ENCODE data around the gene TBXAS1. TPM values are rescaled to one million over a fixed set of nuclear protein-coding genes. Genes with fewer than 3 reads are reported as not detected.

Gene TBXAS1
- polyA plus RNA-seq, 1 donor from 2014 or later = 0.93 TPM

- no peak overlapping the region for H3K27ac ChIP-seq (ENCODE audit: low read length)
- no peaks in the 10 kb centered on the region for H3K36me3 ChIP-seq (ENCODE audit: insufficient read depth, low read length)
- no peaks in the 10 kb centered on the region for H4K20me1 ChIP-seq (ENCODE audit: insufficient read depth)
- no peaks in the 10 kb centered on the region for H3K9me3 ChIP-seq (ENCODE audit: low read length)
- H3K9me2 ChIP-seq (ENCODE audit: insufficient read depth, low read length) = no peaks in the 10 kb centered on the region
- no peak overlapping the region for H3K4me3 ChIP-seq (ENCODE audit: low read length)
- no peak overlapping the region for H3K9ac ChIP-seq (ENCODE audit: low read length)
- no peak overlapping the region for H2AFZ ChIP-seq (ENCODE audit: low read depth, low read length)
- no peaks in the 10 kb centered on the region for H3K27me3 ChIP-seq (ENCODE audit: insufficient read depth, low read depth, low read length)
- TF ChIP-seq EZH2 (IDR thresholded peaks at IDR 0.05; ENCODE audit: borderline replicate concordance, insufficient read depth, low read length, poor library complexity, severe bottlenecking) = no peak
- H3K79me2 ChIP-seq (replicated peaks; ENCODE audit: insufficient read depth, low read length) = no peaks in the 10 kb centered on the region
- no peak overlapping the region for H3K4me2 ChIP-seq (ENCODE audit: low read length)
- H3F3A ChIP-seq (ENCODE audit: insufficient read depth, low read length, poor library complexity, severe bottlenecking) = no peaks in the 10 kb centered on the region
Observed at GRCh38 chr7:139918480-139918879, 89.4 kb downstream of the TBXAS1 start.

- TF ChIP-seq TAF1 (IDR thresholded peaks at IDR 0.05; ENCODE audit: low read depth) (no peak), MXI1 (conservative IDR thresholded peaks at IDR 0.05; ENCODE audit: poor library complexity, severe bottlenecking) (no peak), SMC3 (conservative IDR thresholded peaks at IDR 0.05; ENCODE audit: poor library complexity) (no peak), CTCF (IDR thresholded peaks at IDR 0.05; ENCODE audit: poor library complexity, severe bottlenecking) (no peak), EP300 (conservative IDR thresholded peaks at IDR 0.05; ENCODE audit: poor library complexity, severe bottlenecking) (no peak), RAD21 (conservative IDR thresholded peaks at IDR 0.05) (no peak), EZH2 (IDR thresholded peaks at IDR 0.05; ENCODE audit: borderline replicate concordance, insufficient read depth, low read length, poor library complexity, severe bottlenecking) (no peak), POLR2AphosphoS5 (IDR thresholded peaks at IDR 0.05) (no peak)
- TF ChIP-seq, protein P1, sequence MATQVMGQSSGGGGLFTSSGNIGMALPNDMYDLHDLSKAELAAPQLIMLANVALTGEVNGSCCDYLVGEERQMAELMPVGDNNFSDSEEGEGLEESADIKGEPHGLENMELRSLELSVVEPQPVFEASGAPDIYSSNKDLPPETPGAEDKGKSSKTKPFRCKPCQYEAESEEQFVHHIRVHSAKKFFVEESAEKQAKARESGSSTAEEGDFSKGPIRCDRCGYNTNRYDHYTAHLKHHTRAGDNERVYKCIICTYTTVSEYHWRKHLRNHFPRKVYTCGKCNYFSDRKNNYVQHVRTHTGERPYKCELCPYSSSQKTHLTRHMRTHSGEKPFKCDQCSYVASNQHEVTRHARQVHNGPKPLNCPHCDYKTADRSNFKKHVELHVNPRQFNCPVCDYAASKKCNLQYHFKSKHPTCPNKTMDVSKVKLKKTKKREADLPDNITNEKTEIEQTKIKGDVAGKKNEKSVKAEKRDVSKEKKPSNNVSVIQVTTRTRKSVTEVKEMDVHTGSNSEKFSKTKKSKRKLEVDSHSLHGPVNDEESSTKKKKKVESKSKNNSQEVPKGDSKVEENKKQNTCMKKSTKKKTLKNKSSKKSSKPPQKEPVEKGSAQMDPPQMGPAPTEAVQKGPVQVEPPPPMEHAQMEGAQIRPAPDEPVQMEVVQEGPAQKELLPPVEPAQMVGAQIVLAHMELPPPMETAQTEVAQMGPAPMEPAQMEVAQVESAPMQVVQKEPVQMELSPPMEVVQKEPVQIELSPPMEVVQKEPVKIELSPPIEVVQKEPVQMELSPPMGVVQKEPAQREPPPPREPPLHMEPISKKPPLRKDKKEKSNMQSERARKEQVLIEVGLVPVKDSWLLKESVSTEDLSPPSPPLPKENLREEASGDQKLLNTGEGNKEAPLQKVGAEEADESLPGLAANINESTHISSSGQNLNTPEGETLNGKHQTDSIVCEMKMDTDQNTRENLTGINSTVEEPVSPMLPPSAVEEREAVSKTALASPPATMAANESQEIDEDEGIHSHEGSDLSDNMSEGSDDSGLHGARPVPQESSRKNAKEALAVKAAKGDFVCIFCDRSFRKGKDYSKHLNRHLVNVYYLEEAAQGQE (IDR thresholded peaks at IDR 0.05; ENCODE audit: borderline replicate concordance) = no peak
- no peak overlapping the region for H3K4me2 ChIP-seq (ENCODE audit: low read length)
- H3K27me3 ChIP-seq (ENCODE audit: insufficient read depth, low read depth, low read length) = no peaks in the 10 kb centered on the region
- H3K27ac ChIP-seq (ENCODE audit: low read length) = no peak overlapping the region
- peaks cover 9% of the 10 kb centered on the region for H3K9me3 ChIP-seq (ENCODE audit: low read length)
- no peaks in the 10 kb centered on the region for H4K20me1 ChIP-seq (ENCODE audit: insufficient read depth)
- no peaks in the 10 kb centered on the region for H3K36me3 ChIP-seq (ENCODE audit: insufficient read depth, low read length)
- H2AFZ ChIP-seq (ENCODE audit: low read depth, low read length) = no peak overlapping the region
- no peaks in the 10 kb centered on the region for H3F3A ChIP-seq (ENCODE audit: insufficient read depth, low read length, poor library complexity, severe bottlenecking)
- no peak overlapping the region for H3K4me3 ChIP-seq (ENCODE audit: low read length)
- H3K79me2 ChIP-seq (replicated peaks; ENCODE audit: insufficient read depth, low read length) = no peaks in the 10 kb centered on the region
- H3K9me2 ChIP-seq (ENCODE audit: insufficient read depth, low read length) = no peaks in the 10 kb centered on the region
- no peak overlapping the region for H3K9ac ChIP-seq (ENCODE audit: low read length)
Observed at GRCh38 chr7:139923090-139923489, 94.0 kb downstream of the TBXAS1 start.

GRCh38 chr7:139924461-139924860, 95.4 kb downstream of the TBXAS1 start:
- H3F3A ChIP-seq (ENCODE audit: insufficient read depth, low read length, poor library complexity, severe bottlenecking) = no peaks in the 10 kb centered on the region
- no peak overlapping the region for H3K27ac ChIP-seq (ENCODE audit: low read length)
- no peaks in the 10 kb centered on the region for H3K9me2 ChIP-seq (ENCODE audit: insufficient read depth, low read length)
- H3K79me2 ChIP-seq (replicated peaks; ENCODE audit: insufficient read depth, low read length) = no peaks in the 10 kb centered on the region
- no peak overlapping the region for H3K4me3 ChIP-seq (ENCODE audit: low read length)
- H3K9me3 ChIP-seq (ENCODE audit: low read length) = peaks cover 9% of the 10 kb centered on the region
- no peak overlapping the region for H3K4me2 ChIP-seq (ENCODE audit: low read length)
- H3K9ac ChIP-seq (ENCODE audit: low read length) = no peak overlapping the region
- H3K27me3 ChIP-seq (ENCODE audit: insufficient read depth, low read depth, low read length) = no peaks in the 10 kb centered on the region
- TF ChIP-seq SMC3 (conservative IDR thresholded peaks at IDR 0.05; ENCODE audit: poor library complexity) = no peak
- TF ChIP-seq CTCF (IDR thresholded peaks at IDR 0.05; ENCODE audit: poor library complexity, severe bottlenecking) = no peak
- TF ChIP-seq POLR2AphosphoS5 (IDR thresholded peaks at IDR 0.05) = no peak
- no peak for TF ChIP-seq EZH2 (IDR thresholded peaks at IDR 0.05; ENCODE audit: borderline replicate concordance, insufficient read depth, low read length, poor library complexity, severe bottlenecking)
- no peak for TF ChIP-seq EP300 (conservative IDR thresholded peaks at IDR 0.05; ENCODE audit: poor library complexity, severe bottlenecking)
- TF ChIP-seq, protein P1 (IDR thresholded peaks at IDR 0.05; ENCODE audit: borderline replicate concordance) = no peak
- TF ChIP-seq RAD21 (conservative IDR thresholded peaks at IDR 0.05) = no peak
- TF ChIP-seq TAF1 (IDR thresholded peaks at IDR 0.05; ENCODE audit: low read depth) = no peak
- no peak for TF ChIP-seq MXI1 (conservative IDR thresholded peaks at IDR 0.05; ENCODE audit: poor library complexity, severe bottlenecking)
- no peaks in the 10 kb centered on the region for H4K20me1 ChIP-seq (ENCODE audit: insufficient read depth)
- H2AFZ ChIP-seq (ENCODE audit: low read depth, low read length) = no peak overlapping the region
- H3K36me3 ChIP-seq (ENCODE audit: insufficient read depth, low read length) = no peaks in the 10 kb centered on the region

Data from neural cell (in vitro differentiated cells).